Measurements from ENCODE around the gene ANKRD30B.
"Not testable (repeated sequence)": the region's sequence is repeated elsewhere in the genome, so short reads cannot be mapped to it uniquely, and the experiment has no call there.

The ANKRD30B gene

GRCh38 chr18:14851533-14851932 is 103.6 kb downstream of the ANKRD30B start:
- not testable (repeated sequence) for DNase-seq (ENCODE audit: low spot score)

- DNase-seq (ENCODE audit: low spot score), result not testable (repeated sequence)
These were observed 107.7 kb downstream of the ANKRD30B start for GRCh38 chr18:14855634-14856033.

- not testable (repeated sequence) for DNase-seq (ENCODE audit: low spot score)
These were observed 108.3 kb downstream of the ANKRD30B start for GRCh38 chr18:14856256-14856655.

GRCh38 chr18:14858514-14858913 is 110.5 kb downstream of the ANKRD30B start:
- DNase-seq (ENCODE audit: low spot score), result not testable (repeated sequence)

- not testable (repeated sequence) for DNase-seq (ENCODE audit: low spot score)
These were observed 112.0 kb downstream of the ANKRD30B start for GRCh38 chr18:14859995-14860394.

GRCh38 chr18:14866426-14866825 is 118.5 kb downstream of the ANKRD30B start:
- not testable (repeated sequence) for DNase-seq (ENCODE audit: low spot score)

- DNase-seq (ENCODE audit: low spot score), result not testable (repeated sequence)
These were observed 120.0 kb downstream of the ANKRD30B start for GRCh38 chr18:14867988-14868387.

- DNase-seq (ENCODE audit: low spot score), result not testable (repeated sequence)
These were observed 120.9 kb downstream of the ANKRD30B start for GRCh38 chr18:14868825-14869224.

GRCh38 chr18:14878826-14879225 is 130.9 kb downstream of the ANKRD30B start:
- DNase-seq (ENCODE audit: low spot score), result not testable (repeated sequence)

- no peak for DNase-seq (ENCODE audit: low spot score)
These were observed 152.5 kb downstream of the ANKRD30B start for GRCh38 chr18:14900435-14900834.
